GM18868 (cell line): Measurements from ENCODE around the gene KCNIP4.

ENCODE experiments used
- ATAC-seq: cut with Tn5 transposase; IDR thresholded peaks from one replicate; pipeline ENCODE4 v1.9.1; 2021; ENCODE audit warnings: mild to moderate bottlenecking, moderate library complexity; ENCODE audit not compliant: unreplicated experiment

KCNIP4 gene

GRCh38 chr4:21002286-21002685, 946.3 kb downstream of the KCNIP4 start:
- no peak for ATAC-seq

- no peak for ATAC-seq
These were observed 947.1 kb downstream of the KCNIP4 start for GRCh38 chr4:21001490-21001889.

DNA sequence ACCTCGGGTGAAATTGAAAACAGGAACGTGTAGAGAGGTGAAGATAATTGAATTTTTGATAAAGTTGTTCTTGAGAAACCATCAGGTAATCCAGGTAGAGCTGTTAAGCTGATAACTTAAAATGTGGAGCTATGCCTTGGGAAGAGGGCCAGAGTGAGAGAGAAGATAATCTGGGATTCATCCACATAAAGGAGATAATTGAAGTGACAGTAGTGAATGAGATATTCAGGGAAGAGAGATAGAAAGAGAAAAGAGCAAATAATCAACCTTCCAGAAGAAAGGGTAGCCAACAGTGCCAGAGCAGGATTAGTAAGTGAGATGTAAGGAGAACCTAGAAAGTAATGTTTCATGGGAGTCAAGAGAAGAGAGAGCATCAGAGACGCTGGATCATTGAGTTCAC, 950.7 kb downstream of the KCNIP4 start:
- ATAC-seq = no peak

- no peak for ATAC-seq
These were observed 953.0 kb downstream of the KCNIP4 start for GRCh38 chr4:20995610-20996009.

- ATAC-seq = no peak
These were observed 953.6 kb downstream of the KCNIP4 start for GRCh38 chr4:20995015-20995414.

DNA sequence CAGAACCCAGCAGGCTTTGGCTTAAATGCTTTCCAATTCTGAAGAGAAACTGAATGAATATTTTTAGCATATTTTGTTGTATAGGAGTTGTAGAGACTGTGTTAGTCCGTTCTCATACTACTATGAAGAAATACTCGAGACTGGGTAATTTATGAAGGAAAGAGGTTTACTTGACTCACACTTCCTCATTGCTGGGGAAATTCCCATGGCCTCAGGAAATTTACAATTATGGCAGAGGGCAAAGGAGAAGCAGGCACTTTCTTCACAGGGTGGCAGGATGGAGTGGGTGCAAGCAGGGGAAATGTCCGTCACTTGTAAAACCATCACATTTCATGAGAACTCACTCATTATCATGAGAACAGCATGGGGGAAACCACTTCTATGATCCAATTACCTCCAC, 956.6 kb downstream of the KCNIP4 start:
- no peak for ATAC-seq

- ATAC-seq = no peak
These were observed 961.4 kb downstream of the KCNIP4 start for GRCh38 chr4:20987191-20987590.

DNA sequence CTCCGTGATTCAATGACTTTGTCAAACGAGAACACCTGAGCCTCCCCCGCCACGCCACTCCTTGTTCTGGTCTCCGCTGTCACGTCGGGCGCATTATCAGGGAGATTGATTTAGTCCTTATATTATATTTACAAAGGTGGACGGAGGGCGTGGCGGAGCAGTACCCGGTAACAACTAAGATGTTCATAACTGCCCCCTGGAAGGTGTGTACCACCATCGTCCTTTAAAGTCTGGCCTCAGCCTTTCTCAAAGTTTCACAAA, 964.1 kb downstream of the KCNIP4 start:
- ATAC-seq = no peak

DNA sequence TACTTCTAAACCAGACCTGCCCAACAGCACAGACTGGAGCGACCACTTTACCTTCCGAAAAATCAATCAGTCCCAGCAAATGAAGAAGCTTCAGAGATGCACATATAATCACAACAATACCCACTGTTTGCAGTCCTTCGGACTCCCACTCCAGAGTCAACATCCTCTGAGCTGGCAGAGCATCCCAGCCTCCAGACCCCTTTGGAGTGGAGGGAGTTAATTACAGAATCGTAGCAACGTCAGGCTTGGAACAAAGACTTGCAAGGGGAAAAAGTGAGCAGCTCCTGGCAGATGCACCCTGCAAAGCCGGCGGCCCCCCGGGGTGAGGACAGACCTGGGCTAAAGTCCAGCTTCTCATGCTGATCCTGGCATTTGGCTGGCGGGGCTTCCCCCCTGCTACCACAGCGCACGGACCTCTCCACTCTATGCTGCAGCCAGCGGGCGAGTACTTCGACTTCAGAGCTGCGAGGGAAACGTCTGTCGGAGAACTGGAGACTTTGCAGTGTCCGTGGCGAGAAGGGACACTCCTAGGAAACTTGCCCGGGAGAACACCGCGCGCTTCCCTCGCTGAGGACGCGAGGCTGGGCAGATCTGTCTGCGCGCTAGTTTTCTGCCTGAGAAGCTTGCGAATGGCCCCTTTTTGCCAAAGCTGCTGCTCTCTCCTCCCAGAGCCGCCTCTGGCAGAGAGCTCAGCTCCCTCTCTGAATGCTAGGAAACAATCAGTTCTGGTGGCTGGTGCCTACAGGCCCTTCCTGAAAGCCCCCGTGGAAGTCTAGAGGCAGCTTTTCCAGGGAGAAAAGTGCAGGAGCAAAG, 964.6 kb downstream of the KCNIP4 start:
- no peak for ATAC-seq

GRCh38 chr4:20982544-20982943, 966.0 kb downstream of the KCNIP4 start:
- ATAC-seq = no peak

DNA sequence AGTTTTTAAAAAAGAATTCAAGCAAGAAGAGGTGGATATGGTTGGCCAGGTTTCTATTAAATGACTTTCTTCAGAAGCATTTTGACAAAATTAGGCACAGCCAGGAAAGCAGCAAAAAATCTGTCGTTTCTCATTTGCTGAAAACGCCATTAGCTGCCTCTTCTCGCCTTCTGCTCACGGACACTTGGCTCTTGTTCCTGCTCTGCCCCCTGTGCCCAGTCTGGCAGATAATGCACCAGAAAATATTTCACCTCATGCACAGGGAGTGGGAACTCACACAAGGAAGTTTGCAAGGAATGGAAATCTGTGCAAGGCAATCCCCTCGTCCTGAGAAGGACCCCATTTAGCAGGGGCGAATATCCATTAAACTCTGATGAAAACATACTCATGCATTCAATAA, 988.3 kb downstream of the KCNIP4 start:
- ATAC-seq = no peak

- no peak for ATAC-seq
These were observed 994.0 kb downstream of the KCNIP4 start for GRCh38 chr4:20954541-20954940.

- ATAC-seq = no peak
These were observed 1003.6 kb downstream of the KCNIP4 start for GRCh38 chr4:20944961-20945360.

- no peak for ATAC-seq
These were observed 1004.1 kb downstream of the KCNIP4 start for GRCh38 chr4:20944451-20944850.

DNA sequence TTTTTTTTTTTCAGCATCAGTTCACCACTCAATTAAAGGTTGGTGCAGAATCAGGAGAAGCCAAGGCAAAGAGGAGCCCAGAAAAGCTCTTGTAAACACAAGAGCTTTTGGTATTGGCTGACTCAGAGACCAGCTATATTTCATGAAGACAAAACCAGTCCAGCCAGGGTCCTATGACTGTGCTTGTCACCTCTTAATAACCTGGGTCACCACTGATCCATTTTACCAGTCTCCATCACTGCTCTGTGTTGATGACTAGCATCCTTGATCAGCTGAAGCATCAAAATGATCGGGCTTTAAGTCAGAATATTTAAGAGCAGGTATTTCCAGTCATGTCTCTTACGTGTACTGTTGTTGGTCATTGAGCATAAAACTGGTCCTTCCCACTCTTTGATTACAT, 1010.4 kb downstream of the KCNIP4 start:
- ATAC-seq = no peak

DNA sequence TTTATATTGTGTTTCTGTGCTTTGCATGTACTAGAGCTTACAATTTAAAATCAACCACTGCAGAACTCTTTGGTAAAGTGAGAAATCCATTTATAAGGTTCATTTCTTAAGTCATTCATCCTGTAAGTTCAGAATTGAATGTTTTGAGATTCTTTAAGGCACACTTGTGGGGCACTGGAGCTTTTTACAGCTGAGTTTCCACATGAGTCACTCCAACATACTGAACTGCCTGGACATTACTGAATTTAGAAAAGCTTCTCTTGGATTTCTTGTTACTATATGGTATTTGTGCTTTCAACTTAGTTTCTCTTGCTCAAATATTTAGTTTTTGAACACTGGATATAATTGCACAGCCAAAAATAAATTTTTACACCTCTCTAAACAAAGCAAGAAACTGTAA, 1022.0 kb downstream of the KCNIP4 start:
- no peak for ATAC-seq

GRCh38 chr4:20925176-20925575, 1023.4 kb downstream of the KCNIP4 start:
- no peak for ATAC-seq

GRCh38 chr4:20922962-20923361, 1025.6 kb downstream of the KCNIP4 start:
- ATAC-seq = no peak

DNA sequence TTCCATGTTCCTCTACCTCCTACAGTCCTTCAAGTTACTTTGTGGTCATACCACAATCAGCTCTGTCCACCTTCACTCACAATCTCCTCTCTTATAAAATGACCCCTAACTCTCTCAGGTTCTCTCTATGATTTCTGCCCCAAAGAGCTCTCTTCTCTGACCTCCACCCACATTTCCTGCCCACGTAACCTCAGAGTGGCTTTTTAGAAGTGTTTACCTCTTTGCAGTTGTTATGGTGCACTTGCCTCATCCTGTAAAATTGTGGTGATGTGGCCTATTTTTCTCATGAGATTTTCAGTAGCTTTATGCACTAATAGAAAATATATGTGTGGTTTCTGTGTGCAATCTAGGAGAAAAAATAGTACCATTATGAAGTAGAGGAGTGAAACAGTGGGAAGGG, 1032.5 kb downstream of the KCNIP4 start:
- no peak for ATAC-seq

DNA sequence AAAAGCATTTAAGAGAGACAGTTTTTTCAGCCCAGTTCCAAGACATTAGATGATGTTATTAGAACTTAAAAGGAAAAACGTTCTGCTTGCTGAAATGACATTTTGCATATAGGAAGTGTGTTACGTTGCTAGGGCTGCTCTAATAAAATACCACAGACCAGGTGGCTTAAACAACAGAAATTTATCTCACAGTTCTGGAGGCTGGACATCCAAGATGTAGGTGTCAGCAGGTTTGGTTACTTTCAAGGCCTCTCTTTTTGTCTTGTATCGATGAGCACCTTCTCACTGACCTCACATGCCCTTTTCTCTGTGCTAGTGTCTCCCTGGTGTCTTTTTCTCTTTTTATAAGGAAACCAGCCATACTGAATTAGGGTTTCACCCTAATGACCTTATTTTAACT, 1043.6 kb downstream of the KCNIP4 start:
- ATAC-seq = no peak

GRCh38 chr4:20901851-20902250, 1046.7 kb downstream of the KCNIP4 start:
- no peak for ATAC-seq

DNA sequence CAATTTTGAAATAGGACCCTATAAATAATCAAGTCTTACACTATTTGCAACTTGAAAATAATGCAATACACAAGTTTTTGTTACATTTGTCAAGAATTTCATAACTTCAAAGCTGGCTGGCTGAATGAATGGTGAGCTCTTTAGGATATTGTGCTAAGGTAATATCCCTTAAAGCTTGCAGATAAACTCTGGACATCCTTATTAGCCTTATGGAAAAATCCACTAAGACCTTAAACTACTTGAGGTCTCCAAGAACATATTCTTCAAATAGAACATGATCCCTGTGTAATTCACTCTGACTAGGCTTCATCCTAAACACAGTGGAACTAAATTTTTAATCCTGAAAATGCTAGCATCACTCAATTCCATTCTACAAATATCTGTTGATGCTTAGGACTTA, 1049.0 kb downstream of the KCNIP4 start:
- no peak for ATAC-seq

DNA sequence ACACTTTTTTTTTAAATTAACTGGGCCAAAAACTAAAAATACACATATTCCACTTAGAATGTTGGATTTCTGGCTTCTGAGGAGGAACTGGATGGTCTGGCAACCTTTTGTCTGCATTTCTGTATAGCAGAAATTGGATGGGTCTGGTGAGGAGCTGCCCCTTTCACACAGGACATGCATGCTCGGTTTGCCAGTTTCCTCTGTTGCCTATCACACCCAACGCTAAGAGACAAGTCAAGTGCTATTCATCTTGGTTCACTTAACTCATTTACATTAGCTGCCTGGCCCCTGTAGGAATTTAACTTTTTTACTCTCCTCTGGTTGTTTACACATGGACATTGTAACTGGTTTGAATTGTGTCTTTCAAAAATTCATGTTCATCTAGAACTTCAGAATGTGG, 1052.6 kb downstream of the KCNIP4 start:
- no peak for ATAC-seq
